NB4 (cell line): ENCODE results near the gene DNAH14.

Experiments used
- POLR2A ChIP-seq: IDR thresholded peaks from 2 replicates; pipeline ENCODE4 v1.6.1; 2011; ENCODE audit warnings: mild to moderate bottlenecking; ENCODE audit not compliant: insufficient read length; ENCODE audit errors: extremely low read depth
- TF ChIP-seq, protein P1 (sequence below): IDR thresholded peaks from one replicate; pipeline ENCODE4 v1.5.1; 2012; ENCODE audit warnings: low read depth, low read length

DNA sequence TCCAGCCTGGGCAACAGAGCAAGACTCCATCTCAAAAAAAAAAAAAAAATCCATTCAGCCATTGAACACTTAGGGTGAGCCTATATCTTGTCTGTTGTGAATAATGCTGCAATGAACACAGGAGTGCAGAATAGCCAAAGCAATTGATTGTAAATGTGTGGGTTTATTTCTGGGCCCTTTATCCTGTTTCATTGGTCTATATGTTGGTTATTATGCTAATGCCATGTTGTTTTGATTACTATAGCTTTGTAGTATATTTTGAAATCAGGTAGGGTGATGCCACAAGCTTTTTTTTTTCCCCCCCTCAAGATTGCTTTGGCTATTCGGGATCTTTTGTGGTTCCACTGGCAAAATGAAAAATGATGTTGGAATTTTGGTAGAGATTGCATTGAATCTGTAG is 330.8 kb downstream of the DNAH14 start:
- TF ChIP-seq, protein P1, sequence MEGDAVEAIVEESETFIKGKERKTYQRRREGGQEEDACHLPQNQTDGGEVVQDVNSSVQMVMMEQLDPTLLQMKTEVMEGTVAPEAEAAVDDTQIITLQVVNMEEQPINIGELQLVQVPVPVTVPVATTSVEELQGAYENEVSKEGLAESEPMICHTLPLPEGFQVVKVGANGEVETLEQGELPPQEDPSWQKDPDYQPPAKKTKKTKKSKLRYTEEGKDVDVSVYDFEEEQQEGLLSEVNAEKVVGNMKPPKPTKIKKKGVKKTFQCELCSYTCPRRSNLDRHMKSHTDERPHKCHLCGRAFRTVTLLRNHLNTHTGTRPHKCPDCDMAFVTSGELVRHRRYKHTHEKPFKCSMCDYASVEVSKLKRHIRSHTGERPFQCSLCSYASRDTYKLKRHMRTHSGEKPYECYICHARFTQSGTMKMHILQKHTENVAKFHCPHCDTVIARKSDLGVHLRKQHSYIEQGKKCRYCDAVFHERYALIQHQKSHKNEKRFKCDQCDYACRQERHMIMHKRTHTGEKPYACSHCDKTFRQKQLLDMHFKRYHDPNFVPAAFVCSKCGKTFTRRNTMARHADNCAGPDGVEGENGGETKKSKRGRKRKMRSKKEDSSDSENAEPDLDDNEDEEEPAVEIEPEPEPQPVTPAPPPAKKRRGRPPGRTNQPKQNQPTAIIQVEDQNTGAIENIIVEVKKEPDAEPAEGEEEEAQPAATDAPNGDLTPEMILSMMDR, result no peak
- no peak for TF ChIP-seq POLR2A
